Measurements from ENCODE around the gene RASA3.

DNA sequence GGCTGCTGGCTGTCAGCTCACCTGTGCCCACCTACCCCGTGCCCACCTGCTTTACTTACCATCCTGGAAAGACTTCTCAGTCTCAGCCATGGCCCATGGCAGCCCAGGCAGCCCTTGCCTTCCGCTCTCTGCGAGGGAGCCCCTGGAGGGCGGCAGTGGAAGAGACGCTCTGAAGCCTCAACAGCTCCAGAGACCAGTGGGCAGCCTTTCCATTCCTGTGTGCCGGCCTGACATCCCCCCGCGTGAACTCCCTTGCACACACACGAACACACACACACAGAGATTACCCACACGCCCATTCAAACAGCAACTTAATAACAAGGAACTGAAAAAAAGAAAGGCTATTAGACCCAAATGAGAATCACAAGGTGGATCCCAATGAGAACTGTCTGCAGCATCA is 14.2 kb upstream of the RASA3 start:
- TF ChIP-seq, protein P1, sequence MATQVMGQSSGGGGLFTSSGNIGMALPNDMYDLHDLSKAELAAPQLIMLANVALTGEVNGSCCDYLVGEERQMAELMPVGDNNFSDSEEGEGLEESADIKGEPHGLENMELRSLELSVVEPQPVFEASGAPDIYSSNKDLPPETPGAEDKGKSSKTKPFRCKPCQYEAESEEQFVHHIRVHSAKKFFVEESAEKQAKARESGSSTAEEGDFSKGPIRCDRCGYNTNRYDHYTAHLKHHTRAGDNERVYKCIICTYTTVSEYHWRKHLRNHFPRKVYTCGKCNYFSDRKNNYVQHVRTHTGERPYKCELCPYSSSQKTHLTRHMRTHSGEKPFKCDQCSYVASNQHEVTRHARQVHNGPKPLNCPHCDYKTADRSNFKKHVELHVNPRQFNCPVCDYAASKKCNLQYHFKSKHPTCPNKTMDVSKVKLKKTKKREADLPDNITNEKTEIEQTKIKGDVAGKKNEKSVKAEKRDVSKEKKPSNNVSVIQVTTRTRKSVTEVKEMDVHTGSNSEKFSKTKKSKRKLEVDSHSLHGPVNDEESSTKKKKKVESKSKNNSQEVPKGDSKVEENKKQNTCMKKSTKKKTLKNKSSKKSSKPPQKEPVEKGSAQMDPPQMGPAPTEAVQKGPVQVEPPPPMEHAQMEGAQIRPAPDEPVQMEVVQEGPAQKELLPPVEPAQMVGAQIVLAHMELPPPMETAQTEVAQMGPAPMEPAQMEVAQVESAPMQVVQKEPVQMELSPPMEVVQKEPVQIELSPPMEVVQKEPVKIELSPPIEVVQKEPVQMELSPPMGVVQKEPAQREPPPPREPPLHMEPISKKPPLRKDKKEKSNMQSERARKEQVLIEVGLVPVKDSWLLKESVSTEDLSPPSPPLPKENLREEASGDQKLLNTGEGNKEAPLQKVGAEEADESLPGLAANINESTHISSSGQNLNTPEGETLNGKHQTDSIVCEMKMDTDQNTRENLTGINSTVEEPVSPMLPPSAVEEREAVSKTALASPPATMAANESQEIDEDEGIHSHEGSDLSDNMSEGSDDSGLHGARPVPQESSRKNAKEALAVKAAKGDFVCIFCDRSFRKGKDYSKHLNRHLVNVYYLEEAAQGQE (IDR thresholded peaks at IDR 0.05; ENCODE audit: low read depth) = no peak
- TF ChIP-seq, protein P2, sequence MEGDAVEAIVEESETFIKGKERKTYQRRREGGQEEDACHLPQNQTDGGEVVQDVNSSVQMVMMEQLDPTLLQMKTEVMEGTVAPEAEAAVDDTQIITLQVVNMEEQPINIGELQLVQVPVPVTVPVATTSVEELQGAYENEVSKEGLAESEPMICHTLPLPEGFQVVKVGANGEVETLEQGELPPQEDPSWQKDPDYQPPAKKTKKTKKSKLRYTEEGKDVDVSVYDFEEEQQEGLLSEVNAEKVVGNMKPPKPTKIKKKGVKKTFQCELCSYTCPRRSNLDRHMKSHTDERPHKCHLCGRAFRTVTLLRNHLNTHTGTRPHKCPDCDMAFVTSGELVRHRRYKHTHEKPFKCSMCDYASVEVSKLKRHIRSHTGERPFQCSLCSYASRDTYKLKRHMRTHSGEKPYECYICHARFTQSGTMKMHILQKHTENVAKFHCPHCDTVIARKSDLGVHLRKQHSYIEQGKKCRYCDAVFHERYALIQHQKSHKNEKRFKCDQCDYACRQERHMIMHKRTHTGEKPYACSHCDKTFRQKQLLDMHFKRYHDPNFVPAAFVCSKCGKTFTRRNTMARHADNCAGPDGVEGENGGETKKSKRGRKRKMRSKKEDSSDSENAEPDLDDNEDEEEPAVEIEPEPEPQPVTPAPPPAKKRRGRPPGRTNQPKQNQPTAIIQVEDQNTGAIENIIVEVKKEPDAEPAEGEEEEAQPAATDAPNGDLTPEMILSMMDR (IDR thresholded peaks at IDR 0.05 in 2 of 3, conservative IDR thresholded peaks at IDR 0.05 in 1 of 3; ENCODE audit: borderline replicate concordance in 1 of 3, insufficient read depth in 1 of 3, low read depth in 2 of 3, low read length in 2 of 3) = peak in 2 of 3 experiments; percentile 21 to 40; a peak in 3 of 6 replicates
- TF ChIP-seq EZH2phosphoT487 (IDR thresholded peaks at IDR 0.05; ENCODE audit: borderline replicate concordance) = no peak

Data from HCT116 (cell line).